ENCODE results near the gene UBE2A.

UBE2A gene

GRCh38 chrX:119549327-119550016 is 24.9 kb upstream of the UBE2A start:
- CTCF ChIA-PET, result interaction anchor here (0.6 kb wide), 2 partner anchors 28 to 138 kb away, joined by 3 to 4 read pairs; no protein-coding TSS in a partner anchor

GRCh38 chrX:119552508-119552907 is 21.9 kb upstream of the UBE2A start:
- DNase-seq (ENCODE audit: extremely low spot score), result no peak
- ChIA-PET POLR2A (no interaction called here), CTCF (no interaction called here)
- TF ChIP-seq L3MBTL2 (conservative IDR thresholded peaks at IDR 0.05) (no peak), FOXK2 (IDR thresholded peaks at IDR 0.05) (no peak), HDGF (IDR thresholded peaks at IDR 0.05; ENCODE audit: borderline replicate concordance) (no peak), ARNT (IDR thresholded peaks at IDR 0.05) (no peak), NFRKB (IDR thresholded peaks at IDR 0.05) (no peak)

More at GRCh38 chrX:119549327-119550016, 24.9 kb upstream of the UBE2A start:
- no peak for DNase-seq (ENCODE audit: extremely low spot score)
- POLR2A ChIA-PET, result no interaction called here
- no peak for TF ChIP-seq LEF1 (IDR thresholded peaks at IDR 0.05; ENCODE audit: borderline replicate concordance)
- TF ChIP-seq L3MBTL2 (conservative IDR thresholded peaks at IDR 0.05), result no peak
- TF ChIP-seq FOXK2 (IDR thresholded peaks at IDR 0.05), result no peak
- no peak for TF ChIP-seq PKNOX1 (IDR thresholded peaks at IDR 0.05)
- TF ChIP-seq ARNT (IDR thresholded peaks at IDR 0.05), result no peak
- TF ChIP-seq ZNF384 (IDR thresholded peaks at IDR 0.05), result no peak
- TF ChIP-seq SUZ12 (IDR thresholded peaks at IDR 0.05), result no peak

- TF ChIP-seq FOXA1 (IDR thresholded peaks at IDR 0.05) (no peak), L3MBTL2 (conservative IDR thresholded peaks at IDR 0.05) (peak; percentile 56), FOXM1 (IDR thresholded peaks at IDR 0.05; ENCODE audit: borderline replicate concordance) (no peak), ARNT (IDR thresholded peaks at IDR 0.05) (no peak), ZNF384 (IDR thresholded peaks at IDR 0.05) (no peak), ELF4 (IDR thresholded peaks at IDR 0.05) (peak; percentile 54), TARDBP (IDR thresholded peaks at IDR 0.05) (no peak), CTBP1 (IDR thresholded peaks at IDR 0.05; ENCODE audit: borderline replicate concordance) (no peak), LEF1 (IDR thresholded peaks at IDR 0.05; ENCODE audit: borderline replicate concordance) (no peak), FOXK2 (IDR thresholded peaks at IDR 0.05) (no peak), PKNOX1 (IDR thresholded peaks at IDR 0.05) (no peak), SP1 (IDR thresholded peaks at IDR 0.05) (no peak), HDGF (IDR thresholded peaks at IDR 0.05; ENCODE audit: borderline replicate concordance) (no peak), SUZ12 (IDR thresholded peaks at IDR 0.05) (no peak), NFRKB (IDR thresholded peaks at IDR 0.05) (no peak), BHLHE40 (IDR thresholded peaks at IDR 0.05; ENCODE audit: borderline replicate concordance) (peak; percentile 63)
- peak; percentile 97 for DNase-seq (ENCODE audit: extremely low spot score)
- ChIA-PET CTCF (no interaction called here), POLR2A (interaction anchor here (2.1 kb wide), 1 partner anchor 9 kb away, joined by 13 read pairs; the partner anchor contains the start of gene UBE2A)
These were observed 9.2 kb upstream of the UBE2A start, which contains the start of gene STEEP1 for GRCh38 chrX:119565107-119565663. Gene STEEP1, minus strand, starts transcription at chrX:119565409. Its CDS starts 54 bp downstream, at chrX:119565355.

GRCh38 chrX:119570351-119570835 is 4.0 kb upstream of the UBE2A start:
- ChIA-PET CTCF (interaction anchor here (0.6 kb wide), 1 partner anchor 162 kb away, joined by 3 read pairs; no protein-coding TSS in a partner anchor), POLR2A (no interaction called here)
- DNase-seq (ENCODE audit: extremely low spot score), result no peak
- TF ChIP-seq FOXK2 (IDR thresholded peaks at IDR 0.05), result no peak
- TF ChIP-seq SUZ12 (IDR thresholded peaks at IDR 0.05), result no peak
- TF ChIP-seq ARNT (IDR thresholded peaks at IDR 0.05), result no peak
- TF ChIP-seq HDGF (IDR thresholded peaks at IDR 0.05; ENCODE audit: borderline replicate concordance), result no peak
- TF ChIP-seq TARDBP (IDR thresholded peaks at IDR 0.05), result no peak
- TF ChIP-seq CTBP1 (IDR thresholded peaks at IDR 0.05; ENCODE audit: borderline replicate concordance), result no peak
- TF ChIP-seq LEF1 (IDR thresholded peaks at IDR 0.05; ENCODE audit: borderline replicate concordance), result no peak
- no peak for TF ChIP-seq SP1 (IDR thresholded peaks at IDR 0.05)
- no peak for TF ChIP-seq FOXM1 (IDR thresholded peaks at IDR 0.05; ENCODE audit: borderline replicate concordance)
- TF ChIP-seq FOXA1 (IDR thresholded peaks at IDR 0.05), result no peak
- TF ChIP-seq NFRKB (IDR thresholded peaks at IDR 0.05), result no peak

- TF ChIP-seq FOXM1 (IDR thresholded peaks at IDR 0.05; ENCODE audit: borderline replicate concordance) (no peak), NFRKB (IDR thresholded peaks at IDR 0.05) (no peak), TARDBP (IDR thresholded peaks at IDR 0.05) (no peak), CTBP1 (IDR thresholded peaks at IDR 0.05; ENCODE audit: borderline replicate concordance) (no peak), FOXK2 (IDR thresholded peaks at IDR 0.05) (no peak), L3MBTL2 (conservative IDR thresholded peaks at IDR 0.05) (no peak), ZNF384 (IDR thresholded peaks at IDR 0.05) (no peak), HDGF (IDR thresholded peaks at IDR 0.05; ENCODE audit: borderline replicate concordance) (no peak), FOXA1 (IDR thresholded peaks at IDR 0.05) (no peak), SP1 (IDR thresholded peaks at IDR 0.05) (no peak), PKNOX1 (IDR thresholded peaks at IDR 0.05) (no peak), BHLHE40 (IDR thresholded peaks at IDR 0.05; ENCODE audit: borderline replicate concordance) (no peak), LEF1 (IDR thresholded peaks at IDR 0.05; ENCODE audit: borderline replicate concordance) (no peak), ELF4 (IDR thresholded peaks at IDR 0.05) (no peak), ARNT (IDR thresholded peaks at IDR 0.05) (no peak)
- DNase-seq (ENCODE audit: extremely low spot score), result no peak
- ChIA-PET CTCF (interaction anchor here (0.5 kb wide), 1 partner anchor 183 kb away, joined by 3 read pairs; no protein-coding TSS in a partner anchor), POLR2A (interaction anchor here (1.0 to 2.6 kb wide), 6 partner anchors 8 to 218 kb away, joined by 3 to 13 read pairs (median 8); partner anchors contain the start of genes RPL39, SEPTIN6 and STEEP1)
These were observed 1.1 kb upstream of the UBE2A start for GRCh38 chrX:119573222-119573621.
